Measurements from ENCODE around the gene LDLRAP1.
A peak's percentile ranks its signal among the peaks of the same experiment; 100 is the strongest.

The LDLRAP1 gene

DNA sequence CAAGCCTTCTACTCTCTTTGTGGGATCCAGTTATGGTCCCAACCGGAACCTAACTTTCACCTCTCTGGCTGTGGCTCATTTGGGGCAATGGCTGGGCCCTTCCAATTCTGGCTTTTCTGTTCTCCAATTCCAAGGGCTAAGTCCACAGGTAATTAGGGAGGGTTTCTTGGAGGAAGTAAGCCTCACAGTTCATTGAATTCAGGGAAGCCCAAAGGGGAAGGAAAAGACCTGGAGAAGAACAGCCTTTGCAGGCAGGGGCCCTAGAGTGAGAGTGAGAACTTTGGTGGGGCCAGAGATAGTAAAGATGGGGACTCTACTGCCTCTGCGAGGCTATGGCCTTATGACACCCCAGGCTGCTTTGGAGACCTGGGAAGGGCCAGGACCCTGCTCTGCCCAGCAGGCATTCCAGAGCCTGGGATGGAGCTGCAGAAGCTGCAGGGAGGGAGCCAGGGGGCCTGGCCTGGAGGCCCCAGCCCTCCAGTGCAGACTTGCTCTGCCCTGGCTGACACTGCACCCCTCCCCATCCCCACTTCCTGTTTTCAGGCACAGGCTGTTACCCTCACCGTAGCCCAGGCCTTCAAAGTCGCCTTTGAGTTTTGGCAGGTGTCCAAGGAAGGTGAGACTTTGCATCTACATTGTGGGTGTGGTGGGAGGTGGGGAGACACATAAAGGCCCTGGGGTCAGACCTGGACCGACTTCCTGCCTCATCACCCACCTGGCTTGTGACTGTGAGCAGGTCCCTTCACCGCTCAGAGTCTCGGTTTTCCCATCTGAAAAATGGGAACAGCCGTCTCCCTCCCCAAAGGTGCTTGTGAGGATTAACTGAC, 18.9 kb downstream of the LDLRAP1 start:
- peak; percentile 48 to 58 for DNase-seq (ENCODE audit: low read depth in 2 of 2, low spot score in 1 of 2)

DNA sequence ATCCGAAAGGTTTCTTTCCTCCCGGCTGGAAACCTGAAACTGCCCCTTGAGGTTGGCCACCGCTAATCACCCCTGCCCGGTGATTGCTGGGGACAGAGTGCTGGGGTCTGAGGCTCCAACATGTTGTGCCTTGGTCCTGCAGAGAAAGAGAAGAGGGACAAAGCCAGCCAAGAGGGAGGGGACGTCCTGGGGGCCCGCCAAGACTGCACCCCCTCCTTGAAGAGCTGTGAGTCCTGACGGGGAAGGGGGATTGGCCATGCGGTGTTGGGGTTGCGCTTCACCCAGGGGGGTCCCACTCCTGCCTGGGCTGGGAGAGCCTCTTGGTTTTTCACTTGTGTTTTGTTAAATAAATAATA, 19.5 kb downstream of the LDLRAP1 start:
- DNase-seq (ENCODE audit: low read depth in 2 of 2, low spot score in 1 of 2): no peak

DNA sequence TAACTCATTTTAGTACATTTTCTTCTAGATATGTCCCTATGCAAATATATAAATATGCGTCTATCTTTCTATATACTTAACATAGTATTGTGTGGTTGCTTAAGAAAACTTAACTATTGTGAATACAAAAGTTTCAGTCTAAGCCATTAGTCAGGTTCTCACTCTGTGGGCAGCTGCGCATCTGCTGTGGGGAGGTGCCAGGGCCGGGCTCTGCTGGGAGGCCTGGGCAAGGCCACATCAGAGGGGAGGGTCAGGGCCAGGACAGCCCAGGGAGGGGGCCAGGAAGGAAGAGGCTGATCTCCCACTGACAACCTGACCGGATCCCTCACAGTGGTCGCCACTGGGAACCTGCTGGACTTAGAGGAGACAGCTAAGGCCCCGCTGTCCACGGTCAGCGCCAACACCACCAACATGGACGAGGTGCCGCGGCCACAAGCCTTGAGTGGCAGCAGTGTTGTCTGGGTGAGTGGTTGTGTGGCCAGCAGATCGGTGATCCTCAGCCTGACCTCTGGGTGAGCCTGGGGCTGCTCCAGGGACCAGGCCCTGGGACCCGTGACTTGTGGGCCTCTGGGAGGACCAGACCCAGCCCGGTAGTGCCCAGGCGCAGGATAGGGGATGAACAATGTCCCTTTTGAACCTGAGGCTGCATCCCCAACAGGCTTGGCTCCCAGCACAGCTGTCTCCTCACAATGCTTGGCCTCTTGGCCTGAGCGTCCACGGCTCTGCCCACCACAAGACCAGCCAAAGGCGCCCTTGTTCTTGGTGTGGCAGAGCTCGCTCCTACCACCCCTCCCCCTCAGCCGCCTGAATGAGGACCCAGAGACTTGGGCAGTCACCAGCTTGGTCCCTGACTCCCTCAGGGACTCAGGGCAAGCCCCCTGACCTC, 20.2 kb downstream of the LDLRAP1 start:
- no peak for DNase-seq (ENCODE audit: low read depth in 2 of 2, low spot score in 1 of 2)

DNA sequence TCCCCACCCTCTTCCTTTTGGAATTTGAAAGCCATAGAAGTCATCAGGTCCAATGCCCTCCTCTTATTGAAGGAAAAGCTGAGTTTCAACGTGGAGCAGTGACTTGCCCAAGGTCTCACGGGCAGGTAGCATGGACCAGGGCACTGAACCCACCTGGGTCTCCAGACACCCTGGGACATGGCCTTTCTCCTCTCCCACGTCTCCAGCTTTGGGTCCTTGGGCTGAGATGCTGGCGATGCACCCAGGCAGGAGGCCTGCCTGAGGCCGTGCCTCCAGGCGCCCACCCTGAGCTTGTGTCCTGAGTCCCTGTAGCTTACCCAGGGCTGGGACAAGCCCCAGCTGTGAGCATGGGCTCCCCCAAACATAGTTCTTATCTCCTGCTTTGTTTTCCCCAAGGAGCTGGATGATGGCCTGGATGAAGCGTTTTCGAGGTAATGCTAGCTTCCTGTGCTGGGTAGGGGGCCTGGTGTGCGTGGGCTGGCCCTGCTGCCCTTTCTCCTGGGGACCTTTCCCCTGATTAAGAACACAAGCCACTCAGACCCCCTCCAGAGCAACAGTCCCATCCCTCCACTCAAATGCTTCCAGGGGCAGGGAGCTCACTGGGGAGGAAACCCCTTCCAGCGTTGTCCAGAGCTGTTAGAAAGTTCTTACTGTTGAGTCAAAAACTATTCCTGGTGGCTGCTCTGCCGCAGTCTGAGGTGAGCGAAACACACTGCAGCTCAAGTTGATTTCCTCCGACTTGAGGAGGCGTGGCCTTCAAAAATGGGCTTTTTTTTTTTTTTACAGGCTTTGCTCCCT, 21.6 kb downstream of the LDLRAP1 start:
- DNase-seq (ENCODE audit: low read depth in 2 of 2, low spot score in 1 of 2): no peak

DNA sequence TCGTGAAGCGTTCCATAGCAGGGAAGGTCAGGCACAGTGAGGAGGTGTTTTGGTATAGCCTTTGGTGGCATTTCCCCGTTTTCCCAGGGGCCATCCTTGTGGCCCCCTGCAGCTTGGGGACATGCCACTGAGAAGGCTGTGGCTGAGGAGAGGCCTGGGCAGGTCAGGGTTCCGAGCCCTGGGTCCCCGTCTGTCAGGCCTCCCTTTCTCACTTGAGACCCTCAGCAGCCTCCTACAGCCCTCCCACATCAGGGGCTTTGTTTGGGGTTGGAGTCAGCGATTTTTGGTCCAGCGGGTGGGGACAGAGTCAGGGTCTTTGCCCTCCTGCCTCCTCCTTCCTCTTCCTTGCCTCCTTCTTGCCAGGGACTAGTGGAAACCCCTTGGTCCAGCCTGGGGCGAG, 22.2 kb downstream of the LDLRAP1 start:
- DNase-seq (ENCODE audit: low read depth in 2 of 2, low spot score in 1 of 2): no peak

DNA sequence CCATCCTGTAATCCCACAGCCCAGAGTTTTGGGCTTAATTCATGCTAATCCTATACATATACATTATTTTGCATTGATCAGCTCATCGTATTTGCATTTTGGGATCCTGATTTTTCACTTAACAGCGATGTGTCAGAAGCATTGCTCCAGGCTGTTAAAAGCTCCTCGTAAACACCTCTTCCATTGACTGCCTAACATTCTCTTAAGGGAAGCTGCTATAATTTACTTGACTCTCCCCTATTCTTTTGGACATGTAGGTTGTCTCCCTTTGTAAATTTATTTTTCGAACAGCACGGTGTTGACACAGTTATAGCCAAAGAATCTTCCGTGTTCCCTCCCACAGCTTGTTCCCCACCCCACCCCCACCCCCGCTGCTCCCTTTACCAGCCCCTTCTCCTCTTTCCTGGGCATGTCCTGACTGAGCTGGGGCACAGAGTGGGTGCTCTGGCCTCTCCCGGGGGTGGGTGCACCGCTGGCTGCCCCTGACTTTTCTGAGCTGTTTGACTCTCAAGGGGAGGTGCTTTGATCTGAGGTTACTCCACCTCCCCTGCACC, 22.8 kb downstream of the LDLRAP1 start:
- DNase-seq (ENCODE audit: low read depth in 2 of 2, low spot score in 1 of 2): no peak

DNA sequence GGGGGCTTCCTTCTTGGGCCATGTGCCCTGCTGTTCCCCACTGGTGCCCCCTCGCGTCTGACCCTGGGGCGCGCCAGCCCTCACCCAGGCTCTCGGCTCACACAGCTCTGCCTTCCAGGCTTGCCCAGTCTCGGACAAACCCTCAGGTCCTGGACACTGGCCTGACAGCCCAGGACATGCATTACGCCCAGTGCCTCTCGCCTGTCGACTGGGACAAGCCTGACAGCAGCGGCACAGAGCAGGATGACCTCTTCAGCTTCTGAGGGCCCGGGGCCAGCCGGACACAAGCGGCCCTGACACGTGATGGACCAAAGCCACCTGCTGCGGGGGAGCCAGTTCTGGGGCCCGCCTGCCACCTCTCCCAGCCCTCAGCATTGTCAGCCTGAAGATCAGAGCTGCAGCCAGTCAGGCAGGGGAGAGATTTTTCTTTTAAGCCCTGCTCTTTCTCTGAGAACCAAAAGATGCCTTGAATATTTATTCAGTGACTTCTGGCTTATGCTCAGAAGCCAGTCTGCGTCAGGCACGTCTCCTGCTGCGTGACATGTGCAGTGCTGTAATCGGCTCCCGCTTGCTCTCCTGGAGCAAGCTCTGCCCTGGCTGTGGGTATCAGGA, 23.4 kb downstream of the LDLRAP1 start:
- no peak for DNase-seq (ENCODE audit: low read depth in 2 of 2, low spot score in 1 of 2)

DNA sequence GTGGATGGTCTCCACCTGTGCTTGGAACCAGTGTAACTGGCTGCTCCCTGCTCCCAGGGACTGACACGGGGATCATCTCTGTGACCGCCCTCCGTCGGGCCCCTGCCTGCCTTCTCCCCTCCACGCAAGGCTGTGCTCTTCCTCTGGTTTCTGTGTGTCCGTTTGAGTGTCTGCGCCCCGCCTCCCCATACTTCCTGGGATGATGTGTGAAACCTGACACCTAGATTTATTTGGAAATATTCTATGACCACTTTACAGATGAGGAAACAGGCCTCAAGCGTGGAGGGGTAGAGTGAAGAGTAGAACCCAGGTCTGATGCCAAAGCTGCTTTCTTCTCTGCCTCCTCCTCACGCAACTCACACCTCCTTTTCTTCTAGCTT, 24.3 kb downstream of the LDLRAP1 start:
- no peak for DNase-seq (ENCODE audit: low read depth in 2 of 2, low spot score in 1 of 2)

DNA sequence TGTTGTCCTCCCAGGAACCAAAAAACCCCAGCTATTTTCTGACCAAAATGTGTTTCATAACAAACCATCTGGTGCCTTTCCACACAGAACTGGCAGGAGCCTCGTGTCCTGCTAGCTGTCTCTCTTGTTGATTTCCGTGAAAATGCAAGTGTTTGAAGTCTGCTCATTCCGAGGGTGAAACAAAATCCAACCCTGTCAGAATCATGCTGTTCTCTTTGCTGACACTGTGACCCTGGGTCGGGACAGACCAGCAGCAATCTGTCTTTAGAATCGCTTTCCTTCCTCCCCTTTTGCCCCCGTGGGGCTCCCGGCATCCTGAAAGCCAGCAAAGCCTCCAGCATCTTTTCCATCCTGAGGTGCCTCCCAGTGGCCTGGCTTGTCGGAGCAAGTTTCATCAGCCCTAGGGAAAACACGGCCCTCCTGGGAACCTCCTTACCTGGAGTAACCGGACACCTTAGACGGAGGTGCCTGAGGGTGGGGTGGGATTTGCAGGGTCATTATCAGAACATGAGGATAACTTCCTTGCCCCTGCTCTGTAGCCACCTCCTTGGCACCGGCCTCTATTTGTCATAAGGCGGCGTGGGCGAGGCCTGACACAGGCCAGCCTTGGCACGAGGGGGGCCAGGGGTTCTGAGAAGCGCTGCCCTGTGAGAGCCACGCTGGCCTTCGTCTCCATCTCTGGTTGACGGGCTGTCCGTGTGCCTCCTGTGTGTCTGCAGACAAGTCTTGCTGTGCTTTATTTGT, 24.9 kb downstream of the LDLRAP1 start:
- no peak for DNase-seq (ENCODE audit: low read depth in 2 of 2, low spot score in 1 of 2)

DNA sequence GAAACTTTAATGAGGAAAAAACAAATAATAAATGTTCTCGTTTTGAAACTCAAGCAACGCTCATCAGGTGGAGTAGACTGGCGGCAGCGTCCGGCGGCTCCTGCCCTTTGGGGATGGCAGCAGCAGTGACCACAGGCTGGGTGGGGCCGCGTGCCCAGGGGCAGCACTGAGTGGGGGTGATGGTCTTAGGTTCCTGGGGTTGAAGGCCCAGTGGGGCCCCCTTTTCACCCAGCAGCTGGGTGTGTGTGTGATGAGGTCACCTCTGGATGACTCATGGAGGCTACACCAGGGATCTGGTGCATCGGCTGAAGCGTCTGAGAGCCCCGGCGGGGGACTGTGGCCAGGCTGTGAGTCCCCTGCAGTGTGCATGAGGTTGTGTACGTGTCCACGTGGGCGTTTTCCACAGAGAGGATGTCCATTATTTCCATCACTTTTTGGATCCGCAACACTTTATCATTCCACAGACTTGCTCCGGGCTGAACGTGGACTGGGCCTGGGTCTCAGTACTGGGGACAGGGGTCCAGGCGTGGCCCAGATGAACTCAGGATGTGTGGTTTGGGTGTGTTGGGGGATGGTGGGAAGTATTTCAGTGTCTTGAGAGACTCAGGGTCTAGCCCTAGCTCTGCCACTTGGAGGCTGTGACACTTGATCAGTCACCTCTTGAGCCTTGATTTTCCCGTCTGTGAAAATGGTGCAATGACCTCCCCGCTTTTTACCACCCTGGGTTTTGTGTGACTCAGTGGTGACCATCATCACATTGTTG, 25.6 kb downstream of the LDLRAP1 start:
- DNase-seq (ENCODE audit: low read depth in 2 of 2, low spot score in 1 of 2): no peak

DNA sequence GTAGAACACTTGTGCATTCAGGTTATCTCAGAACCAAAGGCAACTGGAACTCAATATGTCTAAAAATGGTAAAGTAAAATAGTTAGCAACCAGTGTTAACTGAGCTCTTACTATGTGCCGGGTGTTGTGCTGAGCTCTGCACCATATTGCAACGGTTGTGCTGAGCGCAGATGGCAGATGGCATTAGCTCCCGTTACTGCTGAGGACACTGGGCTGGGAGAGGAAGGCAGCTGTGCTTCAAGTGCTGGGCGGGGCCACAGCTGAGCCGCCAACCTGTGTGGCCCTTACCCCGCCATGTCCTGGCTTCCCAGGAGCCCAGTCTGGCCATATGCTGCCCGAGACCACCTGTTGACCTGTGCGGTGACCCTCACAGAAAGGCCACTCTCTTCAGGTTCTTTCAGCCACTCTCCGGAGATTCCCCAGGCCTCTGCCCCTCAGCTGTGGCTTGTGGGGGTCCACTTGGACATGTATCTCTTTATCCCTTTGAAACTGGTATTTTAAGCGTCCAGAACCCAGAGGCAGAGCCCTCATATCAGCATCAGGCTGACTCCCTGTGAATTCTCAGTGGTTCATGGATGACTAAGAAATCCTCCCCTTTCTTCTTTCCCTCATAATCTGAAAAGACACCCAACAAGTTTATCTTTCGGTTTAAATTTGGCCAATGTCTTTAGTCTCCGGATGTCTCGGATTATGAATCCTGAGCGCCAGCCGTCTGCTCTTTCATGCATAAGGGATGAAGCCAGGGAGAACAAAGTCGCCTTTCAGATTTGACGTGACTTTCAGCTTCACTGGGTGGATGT, 26.4 kb downstream of the LDLRAP1 start:
- no peak for DNase-seq (ENCODE audit: low read depth in 2 of 2, low spot score in 1 of 2)

DNA sequence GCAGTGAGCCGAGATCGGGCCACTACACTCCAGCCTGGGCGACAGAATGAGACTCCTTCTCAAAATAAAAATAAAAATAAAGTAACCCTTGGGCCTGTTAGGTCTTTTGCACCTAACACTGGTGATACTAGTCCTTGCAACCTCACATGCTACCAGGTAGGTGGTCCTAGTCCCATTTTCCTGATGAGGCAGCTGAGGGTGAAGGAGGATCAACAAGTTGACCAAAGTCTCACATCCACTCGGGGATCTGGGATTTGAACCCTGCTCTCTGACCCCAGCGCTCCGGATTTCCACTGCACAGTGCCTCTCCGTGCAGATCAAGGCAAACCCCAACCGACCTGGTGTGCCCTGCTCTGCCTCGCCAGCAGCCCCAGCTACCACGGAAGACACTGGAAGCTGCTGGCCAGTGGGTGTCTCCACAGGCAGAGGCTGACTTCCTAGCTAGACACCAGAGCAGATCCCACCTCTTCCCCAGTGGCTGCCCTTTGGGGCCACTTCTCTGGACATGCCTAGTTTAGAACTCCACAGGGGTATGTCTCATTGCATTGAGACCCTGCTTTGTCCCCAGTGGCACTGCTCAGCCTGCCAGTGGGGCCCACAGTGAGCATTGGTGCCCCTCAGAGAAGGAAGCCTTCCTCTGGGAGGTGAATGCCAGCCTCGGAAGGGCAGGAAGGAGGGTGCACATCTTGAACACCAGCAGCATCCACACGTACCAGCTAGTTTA, 27.6 kb downstream of the LDLRAP1 start:
- DNase-seq (ENCODE audit: low read depth in 2 of 2, low spot score in 1 of 2): no peak

DNA sequence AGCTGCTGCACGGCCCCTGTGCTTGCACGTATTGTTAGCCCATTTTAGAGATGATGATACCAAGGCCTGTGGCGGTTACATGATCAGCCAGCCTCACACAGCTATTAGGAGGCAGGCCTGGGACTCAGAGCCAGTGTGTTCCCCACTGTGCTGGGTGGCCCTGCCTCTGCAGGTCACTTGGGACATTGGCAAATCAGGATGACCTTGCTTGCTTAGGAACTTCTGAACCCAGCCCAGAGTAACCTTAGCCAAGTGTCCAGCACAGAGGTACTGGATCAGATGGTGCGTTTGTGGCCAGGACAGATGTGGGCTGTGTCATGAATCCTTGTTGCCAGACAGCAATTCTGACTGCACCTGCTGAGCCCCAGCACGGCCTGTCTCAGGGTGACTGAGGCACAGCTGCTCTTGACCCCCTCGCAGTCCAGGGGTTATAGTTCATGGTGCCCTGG, 28.1 kb downstream of the LDLRAP1 start:
- no peak for DNase-seq (ENCODE audit: low read depth in 2 of 2, low spot score in 1 of 2)

DNA sequence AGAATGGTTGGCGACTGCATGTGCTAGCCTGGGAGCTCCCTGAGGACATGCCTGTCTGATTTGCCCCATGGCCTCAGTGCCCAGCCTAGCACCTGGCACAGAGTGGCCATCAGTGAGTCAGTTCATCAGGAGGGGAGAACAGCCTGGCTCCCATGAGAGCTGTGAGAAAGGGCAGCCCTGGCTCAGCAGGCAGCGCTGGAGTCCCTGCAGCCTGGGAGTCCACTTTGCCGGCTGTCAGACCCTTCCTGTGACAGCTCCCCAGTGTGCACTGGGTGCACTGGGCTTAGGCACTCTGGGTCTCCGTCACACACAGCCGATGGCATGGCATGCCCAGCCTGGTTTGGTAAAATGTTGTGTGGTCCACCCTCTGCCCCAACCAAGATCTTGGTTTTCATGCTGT, 28.7 kb downstream of the LDLRAP1 start:
- DNase-seq (ENCODE audit: low read depth in 2 of 2, low spot score in 1 of 2): no peak

DNA sequence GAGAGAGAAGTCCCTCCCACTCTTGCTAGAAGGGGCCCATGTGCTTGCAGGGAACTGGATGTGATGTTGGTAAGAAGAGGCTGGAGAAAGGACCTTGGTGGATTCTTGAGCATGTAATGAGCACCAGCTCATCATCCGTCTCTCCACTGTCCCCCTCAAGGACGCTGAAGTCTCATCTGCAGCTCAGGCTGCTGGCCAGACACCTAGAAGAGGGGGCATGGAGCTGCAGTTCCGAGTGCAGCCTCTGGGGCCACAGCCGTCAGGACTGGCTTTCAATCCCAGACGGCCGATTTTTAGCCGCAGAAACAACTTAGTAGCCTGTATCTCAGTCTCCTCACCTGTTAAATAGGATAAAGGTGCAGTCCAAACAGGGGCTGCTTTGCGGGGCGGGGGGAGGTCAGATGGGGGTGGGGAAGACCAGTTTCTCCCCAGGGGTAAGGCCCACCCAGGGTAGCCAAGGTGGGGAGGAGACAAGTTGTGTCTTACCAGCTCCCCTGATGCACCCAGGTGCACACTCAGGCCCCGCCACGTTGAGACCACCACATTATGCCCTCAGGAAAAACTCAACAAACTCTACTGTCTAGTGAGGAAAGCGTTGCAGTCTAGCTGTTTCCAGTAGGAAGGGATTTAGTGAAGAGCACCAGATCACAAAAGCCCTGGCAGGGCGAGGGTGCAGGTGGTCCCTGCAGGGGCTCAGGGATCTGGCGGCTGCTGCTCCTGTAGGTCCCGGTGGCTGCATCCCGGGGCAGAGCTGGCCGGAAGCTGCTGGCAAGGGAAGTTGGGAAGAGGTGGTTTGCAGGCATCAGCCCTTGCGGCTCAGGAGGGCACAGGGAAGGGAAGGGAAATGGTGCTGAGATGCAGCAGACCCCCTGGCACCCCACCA, 29.5 kb downstream of the LDLRAP1 start:
- no peak for DNase-seq (ENCODE audit: low read depth in 2 of 2, low spot score in 1 of 2)

DNA sequence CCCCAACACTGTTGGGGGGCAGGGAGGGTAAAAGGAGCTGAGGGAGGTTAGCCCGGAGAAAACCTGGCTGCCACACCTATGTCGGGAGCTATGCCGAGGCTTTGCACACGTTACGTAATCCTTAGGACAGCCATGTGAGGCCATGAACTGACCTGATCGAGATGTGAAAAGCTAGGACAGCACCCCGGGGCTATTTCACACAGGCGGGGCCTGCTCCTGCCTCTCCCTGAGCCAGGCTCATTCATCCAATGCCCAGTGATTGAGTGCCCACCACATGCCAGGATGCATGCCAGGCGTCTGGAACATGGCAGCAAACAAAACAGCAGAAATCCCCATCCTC, 30.2 kb downstream of the LDLRAP1 start:
- no peak for DNase-seq (ENCODE audit: low read depth in 2 of 2, low spot score in 1 of 2)

DNA sequence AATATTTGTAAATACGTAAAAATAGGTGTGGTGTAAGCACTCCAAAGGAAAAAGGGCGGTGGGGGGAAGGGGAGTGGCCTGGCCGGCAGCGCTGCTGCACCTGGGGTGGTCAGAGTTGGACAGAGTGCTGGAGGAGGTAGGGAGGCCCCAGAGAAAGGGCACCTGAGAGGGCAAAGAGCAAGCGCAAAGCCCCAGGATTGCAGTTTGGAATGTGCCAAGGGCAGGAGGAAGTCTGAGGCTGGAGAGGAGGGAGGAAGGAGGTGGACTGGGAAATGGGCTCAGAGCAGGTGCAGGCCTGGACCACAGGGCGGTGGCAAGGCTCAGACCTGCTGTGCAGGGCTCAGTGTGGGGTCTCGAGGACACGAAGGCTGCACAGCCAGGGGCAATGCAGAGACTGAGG, 30.6 kb downstream of the LDLRAP1 start:
- DNase-seq (ENCODE audit: low read depth in 2 of 2, low spot score in 1 of 2): no peak

All from stimulated activated CD8-positive, alpha-beta memory T cell treated with anti-CD3 and anti-CD28 coated beads, Interleukin-4, amount 100 ng/mL, for 1 hour (primary cell).